GM20000 (cell line): ENCODE results near the gene ABCF1.

Source experiments
- DNase-seq: peaks from one replicate; pipeline ENCODE4 v3.0.0; 2012; ENCODE audit warnings: low spot score
- CTCF ChIP-seq: IDR thresholded peaks from 2 replicates; pipeline ENCODE4 v1.5.1; 2012; ENCODE audit warnings: mild to moderate bottlenecking, control low read depth; ENCODE audit errors: extremely low read depth, missing control alignments

The ABCF1 gene

DNA sequence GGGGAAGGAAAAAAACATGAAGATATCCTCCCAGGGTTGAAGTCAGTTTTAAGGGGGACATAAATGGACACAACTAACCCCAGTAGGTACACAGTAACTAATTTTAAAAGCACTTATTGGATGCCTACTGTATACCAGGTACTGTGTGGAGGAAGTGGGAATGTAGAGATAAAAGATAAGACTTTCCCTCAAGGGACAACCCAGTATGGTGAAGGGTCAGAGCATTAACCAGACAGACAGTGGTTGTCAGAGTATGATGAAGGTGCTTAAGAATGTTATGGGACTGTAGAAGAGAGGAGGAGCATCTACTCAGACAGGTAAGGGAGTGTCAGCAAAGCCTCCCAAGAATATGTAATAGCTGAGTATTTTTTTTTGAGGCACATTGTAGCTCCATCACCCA is 906 bp downstream of the ABCF1 start:
- DNase-seq: no peak
- TF ChIP-seq CTCF: no peak

DNA sequence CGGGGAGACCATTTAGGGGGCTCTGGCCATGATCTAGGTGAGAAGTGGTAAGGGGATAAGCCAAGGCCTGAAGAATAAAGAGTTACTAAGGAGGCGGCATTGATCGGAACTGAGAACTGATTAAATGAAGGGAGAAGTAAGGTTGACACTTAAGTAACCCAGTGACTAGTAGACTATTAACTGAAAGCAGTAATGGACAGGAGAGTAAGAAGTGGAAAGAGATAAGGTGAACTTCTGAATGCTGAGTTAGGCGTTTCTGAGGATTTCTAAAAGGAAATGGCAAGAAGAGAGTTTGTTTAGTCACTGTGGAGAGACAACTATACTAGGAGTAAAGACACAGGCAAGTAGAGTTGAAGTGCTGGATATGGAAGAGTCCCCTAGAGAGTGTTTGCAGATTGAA is 1.9 kb downstream of the ABCF1 start:
- TF ChIP-seq CTCF: no peak
- DNase-seq: no peak

- DNase-seq: no peak
- TF ChIP-seq CTCF: no peak
Observed at GRCh38 chr6:30578051-30578450, 6.8 kb downstream of the ABCF1 start.

DNA sequence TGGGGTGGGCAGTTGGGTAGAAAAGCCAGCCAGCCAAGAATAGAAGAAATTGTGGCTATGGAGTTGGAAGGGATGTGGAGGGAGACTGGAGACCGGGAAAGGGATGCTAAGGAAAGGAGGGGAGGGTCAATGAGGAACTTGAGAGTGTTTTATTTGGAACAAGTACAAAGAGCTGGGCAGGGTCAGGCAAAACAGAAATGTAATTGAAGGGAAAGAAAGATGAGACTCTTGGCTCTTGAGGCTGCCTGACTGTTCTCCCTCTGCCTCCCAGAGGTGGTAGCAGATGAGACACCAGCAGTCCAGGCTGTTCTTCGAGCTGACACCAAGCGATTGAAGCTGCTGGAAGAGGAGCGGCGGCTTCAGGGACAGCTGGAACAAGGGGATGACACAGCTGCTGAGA is 12.7 kb downstream of the ABCF1 start:
- TF ChIP-seq CTCF: no peak
- no peak for DNase-seq

DNA sequence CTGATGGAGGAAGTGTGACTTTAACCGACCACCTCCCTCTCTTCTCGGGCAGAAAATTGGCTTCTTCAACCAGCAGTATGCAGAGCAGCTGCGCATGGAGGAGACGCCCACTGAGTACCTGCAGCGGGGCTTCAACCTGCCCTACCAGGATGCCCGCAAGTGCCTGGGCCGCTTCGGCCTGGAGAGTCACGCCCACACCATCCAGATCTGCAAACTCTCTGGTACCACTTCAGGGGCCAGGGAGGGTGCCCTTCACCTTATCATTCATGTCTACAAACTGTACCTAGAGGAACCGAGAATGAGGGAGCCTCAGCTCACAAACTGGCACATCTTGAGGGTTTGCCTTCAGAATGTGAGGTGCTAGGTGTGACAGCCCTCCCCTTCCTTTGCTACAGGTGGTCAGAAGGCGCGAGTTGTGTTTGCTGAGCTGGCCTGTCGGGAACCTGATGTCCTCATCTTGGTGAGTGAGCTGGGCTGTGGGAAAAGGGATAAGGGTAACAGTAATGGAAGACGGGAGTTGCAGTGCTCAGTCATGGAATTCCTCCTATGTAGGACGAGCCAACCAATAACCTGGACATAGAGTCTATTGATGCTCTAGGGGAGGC is 18.6 kb downstream of the ABCF1 start:
- TF ChIP-seq CTCF: no peak
- no peak for DNase-seq

GRCh38 chr6:30590509-30590908 is 19.3 kb downstream of the ABCF1 start:
- TF ChIP-seq CTCF: no peak
- no peak for DNase-seq

- DNase-seq: no peak
- TF ChIP-seq CTCF: no peak
Observed at GRCh38 chr6:30591008-30591407, 19.8 kb downstream of the ABCF1 start.
